NCI-H1105 treated with DMSO at 0.1 percent for 48 hours (cell line): ENCODE measurements around the gene CLTC.

ENCODE experiments used
- DNase-seq: peaks from one replicate; lab custom pipeline; 2025; lab: John Stamatoyannopoulos, UW

CLTC gene

DNA sequence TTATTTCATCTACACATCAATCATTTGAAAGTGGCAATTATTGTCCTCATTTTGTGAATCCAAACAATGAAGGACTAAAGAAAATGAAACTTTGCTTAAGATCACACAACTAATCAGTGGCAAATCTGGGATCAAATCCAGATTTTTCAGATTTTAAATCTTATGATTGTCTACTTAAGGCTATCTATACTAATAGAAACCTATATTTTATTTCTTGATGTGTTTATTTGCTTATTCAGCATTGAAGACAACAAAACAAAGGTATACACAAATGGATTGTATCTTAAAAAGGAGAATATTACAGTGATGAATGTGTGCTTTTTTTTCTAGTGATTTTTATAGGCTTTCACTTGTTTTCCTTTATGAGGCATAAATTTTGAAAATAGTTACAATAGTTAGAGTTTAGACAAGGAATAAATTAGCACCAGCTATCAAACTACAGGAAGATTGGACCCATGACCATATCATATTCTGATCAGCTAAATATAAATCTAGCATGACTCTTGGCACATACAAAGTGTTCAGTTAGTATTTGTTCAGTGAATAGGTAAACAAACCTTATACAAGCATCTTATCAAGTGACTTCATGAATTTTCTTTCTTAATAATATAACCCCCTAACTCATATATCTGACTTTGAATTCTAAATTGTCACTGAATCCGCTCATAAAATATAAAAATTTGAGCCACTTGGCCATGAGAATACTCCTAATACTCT is 108.3 kb downstream of the CLTC start:
- DNase-seq, result no peak

DNA sequence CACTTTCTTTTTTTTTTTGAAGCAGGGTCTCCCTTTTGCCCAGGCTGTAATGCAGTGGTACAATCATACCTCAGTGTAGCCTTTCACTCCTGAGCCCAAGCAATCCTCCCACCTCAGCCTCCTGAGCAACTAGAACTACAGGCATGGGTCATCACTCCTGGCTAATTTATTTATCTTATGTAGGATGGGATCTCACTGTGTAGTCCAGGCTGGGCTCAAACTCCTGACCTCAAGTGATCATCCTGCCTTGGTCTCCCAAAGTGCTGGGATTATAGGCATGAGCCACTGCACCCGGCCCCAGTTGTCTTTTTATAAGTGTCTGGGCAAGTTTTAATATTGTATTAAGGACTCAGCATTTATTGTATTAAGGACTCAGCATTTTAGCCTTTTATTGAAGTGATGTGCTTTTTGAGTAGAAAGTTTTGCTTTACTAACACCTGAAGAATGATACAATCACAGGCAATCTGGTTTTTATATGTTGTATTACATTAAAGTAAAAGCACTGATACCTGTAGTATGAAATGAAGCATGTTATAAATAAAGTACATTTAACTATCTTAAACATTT is 110.7 kb downstream of the CLTC start:
- no peak for DNase-seq

DNA sequence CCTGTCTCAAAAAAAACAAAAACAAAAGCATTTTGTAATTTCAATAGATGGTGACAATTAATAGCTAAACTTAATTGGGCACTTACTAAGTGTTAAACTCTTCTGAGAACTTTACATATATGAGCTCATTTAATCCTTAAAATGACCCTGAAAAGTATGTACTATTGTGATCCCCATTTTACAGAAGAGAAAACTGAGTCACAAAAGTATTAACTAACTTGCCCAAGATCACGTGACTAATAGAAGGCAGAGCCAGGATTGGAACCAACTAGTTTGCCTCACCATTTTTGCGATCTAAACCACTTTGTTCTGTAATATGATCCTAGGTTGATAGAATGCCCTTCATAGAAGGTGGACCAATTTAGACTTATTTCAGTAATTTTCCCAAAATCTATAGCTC is 114.0 kb downstream of the CLTC start:
- no peak for DNase-seq

- DNase-seq, result no peak
Observed at GRCh38 chr17:59734226-59734625, 114.5 kb downstream of the CLTC start.

GRCh38 chr17:59737324-59737723 is 117.6 kb downstream of the CLTC start:
- DNase-seq, result no peak

DNA sequence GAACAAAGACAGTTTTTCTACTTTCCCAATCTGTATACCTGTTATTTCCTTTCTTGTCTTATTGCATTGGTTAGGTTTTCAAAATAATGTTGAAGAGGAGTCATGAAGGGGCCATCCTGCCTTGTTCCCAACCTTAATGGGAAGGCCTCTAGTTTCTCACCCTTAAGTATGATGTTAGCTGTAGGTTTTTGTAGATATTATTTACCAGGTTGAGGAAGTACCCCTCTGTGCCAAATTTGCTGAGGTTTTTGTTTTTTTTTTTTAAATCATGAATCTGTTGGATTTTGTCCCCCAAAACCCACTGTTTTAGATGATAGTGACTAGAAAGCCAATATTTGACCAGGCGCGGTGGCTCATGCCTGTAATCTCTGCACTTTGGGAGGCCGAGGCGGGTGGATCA is 124.1 kb downstream of the CLTC start:
- DNase-seq, result no peak

GRCh38 chr17:59745040-59745439 is 125.3 kb downstream of the CLTC start:
- no peak for DNase-seq
